ENCODE results near the gene COG6.

- TF ChIP-seq EZH2phosphoT487 (IDR thresholded peaks at IDR 0.05; ENCODE audit: low read length): no peak
- no peak for TF ChIP-seq EZH2 (optimal IDR thresholded peaks at IDR 0.05; ENCODE audit: low read depth, low read length)
- TF ChIP-seq CTCF (IDR thresholded peaks at IDR 0.05; ENCODE audit: low read length): no peak
These were observed 73.7 kb downstream of the COG6 start for GRCh38 chr13:39729156-39729555.

Measured in MM.1S (cell line).